ENCODE measurements around the gene C18orf54.
A peak's percentile ranks its signal among the peaks of the same experiment; 100 is the strongest.
"Not testable (repeated sequence)": the region's sequence is repeated elsewhere in the genome, so short reads cannot be mapped to it uniquely, and the experiment has no call there.

C18orf54 gene

DNA sequence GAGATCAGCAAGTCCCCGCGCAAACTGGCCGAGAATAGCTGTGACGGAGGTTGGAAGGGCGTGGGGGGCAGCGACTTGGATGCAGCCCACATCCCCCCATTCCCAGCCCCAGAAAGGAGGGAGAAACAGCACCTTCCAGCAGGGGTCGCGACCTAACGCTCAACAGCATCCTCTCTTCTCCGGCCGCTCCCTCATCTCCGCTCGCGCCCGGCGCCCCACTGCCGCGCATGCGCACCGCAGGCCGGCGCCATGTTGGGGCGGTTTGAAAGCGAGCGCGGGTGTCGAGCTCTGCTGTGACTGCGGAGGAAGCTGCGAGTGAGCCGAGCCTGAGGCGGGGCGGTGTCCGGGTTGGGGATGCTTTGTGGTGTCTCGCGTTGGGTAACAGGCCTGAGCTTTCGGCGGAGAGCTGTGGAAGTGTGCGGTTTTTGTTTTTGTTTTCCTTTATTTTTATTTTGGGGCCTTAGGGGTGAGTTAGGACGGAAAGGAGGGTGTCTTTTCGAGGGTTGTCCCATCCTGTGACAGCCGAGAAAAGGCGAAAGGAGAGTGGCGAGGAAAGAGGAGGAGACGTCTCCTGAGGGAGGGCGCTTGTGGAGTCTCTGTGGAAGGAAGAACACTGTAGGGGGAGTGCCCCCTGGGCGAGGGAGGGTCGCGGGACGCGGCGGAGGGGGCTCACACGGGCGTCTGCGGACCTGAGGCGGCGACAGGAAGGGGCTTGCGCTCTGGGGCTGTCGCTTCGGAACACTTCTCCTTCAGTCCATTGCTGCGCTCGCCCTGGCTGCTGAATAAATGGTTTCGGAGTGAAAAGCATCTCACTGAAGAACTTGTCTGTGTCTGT, at the start of gene C18orf54, which contains the start of gene STARD6:
TSS of gene C18orf54 (plus strand) at position 247 of the 835 bp plus-strand sequence. CDS start 2,667 bp downstream, outside the sequence.
TSS of gene STARD6 (minus strand) at position 199 of the 835 bp plus-strand sequence. CDS start 3,285 bp downstream, outside the sequence.
- DNase-seq = peak; percentile 88

DNA sequence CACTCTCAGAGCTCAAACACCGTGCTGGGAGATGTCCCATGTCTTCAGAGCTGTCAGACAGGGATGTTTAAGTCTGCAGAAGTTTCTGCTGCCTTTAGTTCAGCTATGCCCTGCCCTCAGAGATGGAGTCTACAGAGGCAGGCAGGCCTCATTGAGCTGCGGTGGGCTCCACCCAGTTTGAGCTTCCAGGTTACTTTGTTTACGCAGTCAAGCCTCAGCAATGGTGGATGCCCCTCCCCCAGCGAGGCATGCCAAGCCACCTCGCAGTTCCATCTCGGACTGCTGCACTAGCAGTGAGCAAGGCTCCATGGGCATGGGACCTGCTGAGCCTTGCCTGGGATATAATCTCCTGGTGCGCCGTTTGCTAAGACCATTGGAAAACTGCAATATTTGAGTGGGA, 48.1 kb upstream of the C18orf54 start:
- DNase-seq = not testable (repeated sequence)

DNA sequence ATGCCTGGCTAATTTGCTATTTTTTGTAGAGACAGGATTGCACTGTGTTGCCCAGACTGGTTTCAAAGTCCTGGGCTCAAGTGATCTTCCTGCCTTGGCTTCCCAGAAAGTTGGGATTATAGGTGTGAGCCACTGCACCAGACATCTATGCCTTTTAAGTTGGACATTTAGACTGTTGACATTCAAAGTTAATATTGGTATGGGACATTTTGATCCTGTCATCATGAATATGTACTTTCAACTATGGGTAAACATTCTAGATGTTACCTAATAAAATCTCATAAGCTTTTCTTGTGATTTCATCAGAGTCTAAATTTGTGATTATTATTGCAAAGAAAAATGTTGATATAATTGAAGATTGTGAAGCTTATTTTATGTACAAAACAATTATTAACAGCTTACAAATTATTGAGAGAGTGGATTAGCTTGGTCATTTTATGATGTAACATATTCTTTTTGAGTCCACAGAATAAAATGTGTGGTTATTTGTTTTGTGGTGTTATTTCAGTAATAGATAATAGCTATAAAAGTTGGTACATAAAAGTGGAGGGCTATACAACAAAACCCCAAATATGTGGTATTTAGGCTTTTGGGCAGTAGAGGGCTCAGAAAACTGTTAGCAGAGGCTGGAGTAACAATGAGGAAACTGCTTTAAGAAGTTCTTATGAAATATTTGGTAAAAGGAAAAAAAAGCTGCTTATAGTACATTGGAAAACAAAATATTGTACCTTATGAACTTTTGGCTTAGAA, 41.5 kb upstream of the C18orf54 start:
- no peak for DNase-seq

DNA sequence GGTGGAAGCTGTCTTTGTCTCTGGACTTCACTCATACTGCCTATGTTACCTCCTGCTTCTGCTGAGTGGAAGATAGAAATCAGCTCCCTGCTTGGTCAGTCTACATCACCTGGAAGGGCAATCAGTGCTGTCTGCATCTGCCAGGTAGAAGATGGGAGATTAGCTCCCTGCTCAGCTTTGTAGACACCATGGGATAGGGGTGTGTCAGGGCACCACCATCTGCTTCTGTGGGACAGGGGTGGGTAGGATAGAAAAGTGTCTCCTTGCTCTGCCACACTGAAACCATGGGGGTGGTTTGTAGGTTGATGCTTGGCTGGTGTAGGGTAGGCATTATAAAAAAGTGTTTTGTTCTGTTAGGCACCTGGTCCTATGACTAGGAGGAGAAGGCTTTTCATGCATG, 34.1 kb upstream of the C18orf54 start:
- no peak for DNase-seq

DNA sequence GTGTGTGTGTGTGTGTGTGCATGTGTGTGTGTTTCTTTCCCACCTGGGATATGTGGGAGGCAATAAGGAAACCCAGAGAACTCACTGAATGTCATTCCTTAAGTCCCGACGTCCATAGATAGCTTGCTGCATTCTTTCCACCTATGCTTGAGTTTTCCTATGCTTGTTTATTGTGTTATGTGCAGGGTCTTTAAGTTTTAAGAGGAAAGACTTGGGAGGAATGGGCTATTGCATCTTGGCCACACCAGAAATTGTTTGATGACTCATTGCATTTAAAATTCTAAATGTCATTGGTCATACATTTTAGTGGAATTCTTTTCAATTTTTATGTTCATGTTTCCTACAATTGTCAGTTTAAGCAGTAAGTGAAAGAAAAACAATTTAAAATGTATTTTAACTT, 33.7 kb upstream of the C18orf54 start:
- DNase-seq = no peak

DNA sequence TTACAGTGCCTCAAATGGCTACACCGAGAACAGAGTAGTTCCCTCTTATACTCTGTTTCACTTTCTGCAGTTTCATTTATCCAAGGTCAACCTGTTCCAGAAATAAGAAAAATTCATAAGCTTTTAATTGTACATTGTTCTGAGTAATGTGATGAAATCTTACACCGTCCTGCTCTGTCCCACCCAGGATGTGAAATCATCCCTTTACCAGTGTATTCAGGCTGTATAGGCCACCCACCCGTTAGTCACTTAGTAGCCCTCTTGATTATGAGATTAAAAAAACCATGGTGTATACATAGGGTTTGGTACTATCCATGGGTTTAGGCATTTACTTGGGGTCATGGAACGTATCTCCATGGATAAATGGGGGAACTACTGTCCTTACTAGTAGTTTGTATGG, 29.9 kb upstream of the C18orf54 start:
- no peak for DNase-seq

DNA sequence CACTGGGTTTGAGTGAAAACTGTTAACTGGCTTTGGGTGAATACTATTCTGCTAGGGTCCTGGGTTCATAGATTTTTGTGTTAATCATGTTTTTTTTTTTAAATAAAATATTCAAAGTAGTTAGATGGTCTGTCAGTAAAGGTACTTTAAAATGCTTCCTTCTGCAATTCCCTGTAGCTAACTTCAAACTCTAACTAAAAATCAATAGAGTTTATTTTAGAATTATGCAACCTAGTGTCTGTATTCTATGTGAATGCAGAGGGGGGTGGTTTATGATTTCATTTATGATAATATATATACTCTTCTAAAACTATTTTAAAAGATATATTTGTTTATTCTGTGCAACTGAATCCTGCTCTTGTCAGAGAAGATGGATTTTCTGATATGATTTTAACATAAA, 27.9 kb upstream of the C18orf54 start:
- no peak for DNase-seq

DNA sequence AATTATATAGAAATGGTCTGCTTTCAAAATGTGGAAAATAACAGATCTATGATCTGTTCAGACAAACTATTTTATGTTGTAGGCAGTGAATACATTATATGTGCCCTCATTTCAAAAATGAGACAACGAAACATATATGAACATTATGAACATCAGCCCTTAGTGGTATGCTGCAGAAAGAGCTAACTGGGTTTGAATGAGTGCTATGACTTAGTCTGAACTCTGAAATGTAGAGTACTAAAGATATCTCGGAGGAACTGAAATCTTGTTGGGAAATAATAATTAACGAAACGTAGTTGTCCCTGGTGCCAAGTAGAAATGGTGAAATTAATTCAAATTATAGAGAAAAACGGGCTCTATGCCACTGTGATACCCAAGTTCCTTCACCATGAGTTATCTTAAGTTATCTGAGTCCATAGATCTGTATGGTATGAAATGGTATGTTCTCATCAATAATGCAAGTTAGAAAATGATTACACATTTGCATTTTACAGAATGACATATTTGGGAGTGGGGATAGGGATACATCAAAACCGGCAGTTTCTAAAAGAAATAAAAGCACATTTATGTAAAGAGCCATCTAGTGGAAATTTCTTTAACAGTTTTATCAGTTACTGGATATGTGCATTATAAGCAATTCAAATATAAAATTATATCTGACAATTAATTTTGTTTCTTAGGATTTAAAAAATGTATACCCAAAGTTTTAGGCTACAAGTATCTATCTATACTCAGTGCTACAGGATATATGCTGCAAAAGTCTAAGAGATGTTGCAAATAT, 26.7 kb upstream of the C18orf54 start:
- DNase-seq = no peak

DNA sequence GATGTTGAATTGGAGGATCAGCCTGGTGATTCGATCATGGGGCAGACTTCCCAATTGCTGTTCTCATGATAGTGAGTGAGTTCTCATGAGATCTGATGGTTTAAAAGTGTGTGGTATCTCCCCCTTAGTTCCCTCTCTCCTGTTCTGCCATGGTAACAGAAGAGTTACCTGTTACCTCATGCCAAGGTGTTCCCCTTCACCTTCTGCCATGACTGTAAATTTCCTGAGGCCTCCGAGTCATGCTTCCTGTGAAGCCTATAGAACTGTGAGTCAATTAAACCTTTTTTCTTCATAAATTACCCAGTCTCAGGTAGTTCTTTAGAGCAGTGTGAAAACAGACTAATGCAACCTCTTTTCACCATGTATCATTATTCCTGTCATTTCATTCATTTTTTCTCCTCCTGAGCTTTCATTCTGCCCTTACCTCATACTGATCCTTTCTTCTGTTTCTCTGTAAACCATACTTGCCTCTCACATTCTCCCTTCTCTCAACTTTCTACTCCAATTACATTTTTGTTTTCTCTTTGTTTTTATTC, 22.0 kb upstream of the C18orf54 start:
- no peak for DNase-seq

DNA sequence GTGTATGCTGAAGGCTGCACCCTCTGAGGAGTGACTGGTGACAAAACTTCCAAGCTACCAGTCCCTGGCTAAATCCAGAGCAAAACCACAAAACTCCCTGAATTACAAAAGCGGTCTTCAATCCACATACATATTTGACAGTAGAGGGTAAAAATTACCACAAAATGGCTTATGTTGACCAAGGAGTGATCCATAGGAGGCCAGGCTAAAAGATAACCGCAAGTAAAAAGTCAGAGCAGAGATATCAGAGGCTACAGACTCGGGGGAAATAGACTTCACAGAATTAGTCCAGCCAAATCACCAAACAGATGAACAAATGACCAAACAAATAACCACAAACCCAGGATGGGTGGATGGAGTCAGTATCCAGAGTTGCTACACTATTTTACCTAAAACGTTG, 19.5 kb upstream of the C18orf54 start:
- DNase-seq = no peak

DNA sequence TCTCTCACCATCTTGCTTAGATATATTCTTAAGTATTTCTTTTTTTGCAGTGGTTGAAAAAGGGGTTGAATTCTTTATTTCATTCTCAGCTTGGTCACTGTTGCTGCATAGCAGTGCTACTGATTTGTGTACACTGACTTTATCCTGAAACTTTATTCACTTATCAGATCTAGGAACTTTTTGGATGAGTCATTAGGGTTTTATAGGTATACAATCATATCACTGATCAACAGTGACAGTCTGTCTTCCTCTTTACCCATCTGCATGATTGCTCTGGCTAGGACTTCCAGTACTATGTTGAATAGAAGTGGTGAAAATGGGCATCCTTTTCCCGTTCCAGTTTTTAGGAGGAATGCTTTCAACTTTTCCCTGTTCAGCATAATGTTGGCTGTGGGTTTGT, 6.5 kb upstream of the C18orf54 start:
- DNase-seq = no peak

DNA sequence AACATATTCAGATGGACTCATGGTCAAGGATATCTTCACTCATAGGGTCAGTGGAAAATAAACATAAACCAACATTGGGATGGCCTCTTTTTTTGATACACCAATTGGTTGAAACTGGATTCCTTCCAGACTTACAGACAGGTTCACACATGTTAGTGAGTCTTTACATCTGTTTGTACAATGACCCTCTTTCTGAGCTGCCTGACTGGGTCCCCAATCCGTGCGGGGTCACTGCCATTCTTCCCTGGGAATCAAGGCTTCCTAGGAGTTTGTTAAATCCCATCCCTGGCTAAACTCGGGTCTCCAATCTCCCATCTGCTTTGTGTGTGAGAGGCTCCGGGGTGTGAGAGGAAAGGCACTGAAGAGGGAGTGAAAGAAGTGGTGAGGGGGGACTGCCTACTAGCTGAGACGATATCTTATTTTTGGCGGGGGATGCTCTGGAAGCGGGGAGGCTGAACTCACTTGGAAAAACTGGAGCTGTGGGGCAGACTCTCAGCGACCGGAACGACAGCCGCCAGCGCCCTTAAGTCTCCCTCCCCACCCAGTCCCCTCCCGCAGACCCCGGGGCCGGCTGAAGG, 535 bp upstream of the C18orf54 start:
- DNase-seq = no peak

DNA sequence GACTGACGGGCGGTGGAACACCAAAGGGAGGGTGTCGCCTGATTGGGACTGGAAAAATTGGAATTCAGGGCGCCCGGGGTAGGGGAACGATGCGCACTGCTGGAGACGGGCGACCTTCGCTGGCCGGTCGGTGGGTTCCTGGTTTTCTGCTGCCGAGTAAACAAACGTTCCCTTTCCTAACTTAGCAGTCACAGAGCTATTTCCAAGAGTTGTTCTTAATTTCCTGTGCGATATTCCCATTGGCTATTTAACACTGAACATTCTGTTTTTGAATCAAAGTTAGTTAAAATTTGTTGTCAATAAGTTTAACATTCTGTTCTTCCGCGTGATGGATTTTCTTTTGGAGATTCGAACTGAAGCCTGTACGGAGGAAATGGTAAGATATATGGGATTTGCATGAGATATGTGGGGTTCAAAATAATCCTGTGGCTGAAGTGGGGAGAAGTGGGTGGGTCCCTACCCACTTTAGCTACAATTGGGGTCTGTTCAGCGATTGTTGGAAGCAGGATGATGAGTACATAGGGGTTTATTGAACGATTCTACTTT, 862 bp downstream of the C18orf54 start:
- DNase-seq = no peak

DNA sequence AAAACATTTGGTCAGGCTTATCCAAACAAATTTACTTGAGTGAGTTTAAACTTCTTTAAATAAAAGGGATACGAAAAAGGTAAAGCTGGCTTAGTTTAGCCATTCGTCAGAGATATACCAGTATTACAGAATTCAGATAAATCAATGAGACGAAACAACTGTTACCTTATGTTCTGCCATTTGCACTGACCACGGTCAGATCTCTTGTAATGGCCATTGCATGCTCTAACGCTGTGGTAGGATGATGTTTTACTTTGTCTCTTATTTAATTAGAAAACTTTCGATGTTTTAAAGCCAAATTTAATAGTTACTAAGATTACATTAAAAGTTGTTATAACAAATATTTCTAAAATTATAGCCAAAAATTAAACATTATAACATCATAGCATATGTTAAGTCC, 1.5 kb downstream of the C18orf54 start:
- DNase-seq = no peak

DNA sequence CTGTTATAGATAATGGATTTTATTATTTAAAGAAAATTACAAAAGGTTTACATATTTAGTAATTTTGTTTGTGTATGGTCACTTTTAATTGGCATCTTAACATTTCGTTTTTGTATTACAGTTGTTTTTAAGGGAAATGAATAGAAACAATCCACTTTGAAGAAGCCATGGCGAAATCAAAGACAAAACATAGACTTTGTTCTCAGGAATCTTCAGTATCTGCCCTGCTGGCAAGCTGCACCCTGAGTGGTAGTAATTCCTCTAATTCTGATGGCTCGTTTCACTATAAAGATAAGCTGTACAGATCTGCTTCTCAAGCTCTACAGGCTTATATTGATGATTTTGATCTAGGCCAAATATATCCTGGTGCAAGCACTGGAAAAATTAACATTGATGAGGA, 2.7 kb downstream of the C18orf54 start:
- DNase-seq = no peak

DNA sequence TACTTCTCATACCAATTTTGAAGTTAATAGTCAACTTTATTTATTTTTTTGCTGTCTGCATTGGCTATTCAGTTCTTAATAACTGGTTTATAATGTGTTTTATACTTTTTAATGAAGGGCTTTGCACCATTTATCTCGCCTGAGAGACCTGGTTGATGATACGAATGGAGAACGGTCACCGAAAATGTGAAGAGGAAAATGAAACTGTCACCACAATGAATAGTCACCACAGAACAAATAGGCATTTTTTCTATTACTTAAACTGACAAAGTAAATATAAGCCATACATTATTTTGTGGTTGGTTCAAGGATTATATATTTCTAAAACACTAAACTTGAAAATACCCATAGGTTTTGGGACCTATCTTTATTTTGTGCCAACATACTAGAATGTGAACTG, 20.4 kb downstream of the C18orf54 start:
- no peak for DNase-seq

DNA sequence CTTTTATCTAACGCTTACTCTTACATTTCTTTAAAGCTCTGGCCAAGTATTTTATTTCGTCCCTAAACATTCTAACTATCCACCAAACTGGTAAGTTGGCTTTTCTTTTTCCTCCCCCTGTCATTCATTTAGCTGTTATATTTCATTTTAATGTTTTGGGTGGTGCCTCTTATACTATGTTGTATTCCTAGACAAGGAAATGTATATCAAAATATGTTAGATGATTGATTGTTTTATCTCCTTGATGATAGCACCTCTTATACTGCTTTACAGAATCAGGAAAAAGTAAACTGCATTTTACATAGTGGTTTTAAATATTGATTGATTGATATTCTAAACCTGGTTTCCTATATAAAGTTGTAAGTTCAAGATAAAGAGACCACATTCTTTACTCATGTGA, 23.9 kb downstream of the C18orf54 start:
- DNase-seq = no peak

DNA sequence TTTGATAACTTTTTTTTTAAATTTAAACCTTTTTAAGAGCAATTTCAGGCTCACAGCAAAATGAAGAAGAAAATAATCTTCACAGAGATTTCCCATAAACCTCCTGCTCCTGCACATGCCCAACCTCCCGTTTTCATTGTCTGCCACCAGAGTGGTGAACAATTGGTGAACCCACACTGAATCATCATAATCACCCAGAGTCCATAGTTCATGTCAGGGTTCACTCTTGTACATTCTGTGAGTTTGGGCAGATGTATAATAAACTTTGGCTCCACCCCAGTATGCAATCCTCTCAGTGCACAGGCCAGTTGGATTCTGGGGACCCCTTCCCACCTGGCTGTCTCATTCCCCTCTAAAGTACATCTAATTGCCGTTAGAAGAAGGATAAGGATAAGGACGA, 24.4 kb downstream of the C18orf54 start:
- DNase-seq = no peak

DNA sequence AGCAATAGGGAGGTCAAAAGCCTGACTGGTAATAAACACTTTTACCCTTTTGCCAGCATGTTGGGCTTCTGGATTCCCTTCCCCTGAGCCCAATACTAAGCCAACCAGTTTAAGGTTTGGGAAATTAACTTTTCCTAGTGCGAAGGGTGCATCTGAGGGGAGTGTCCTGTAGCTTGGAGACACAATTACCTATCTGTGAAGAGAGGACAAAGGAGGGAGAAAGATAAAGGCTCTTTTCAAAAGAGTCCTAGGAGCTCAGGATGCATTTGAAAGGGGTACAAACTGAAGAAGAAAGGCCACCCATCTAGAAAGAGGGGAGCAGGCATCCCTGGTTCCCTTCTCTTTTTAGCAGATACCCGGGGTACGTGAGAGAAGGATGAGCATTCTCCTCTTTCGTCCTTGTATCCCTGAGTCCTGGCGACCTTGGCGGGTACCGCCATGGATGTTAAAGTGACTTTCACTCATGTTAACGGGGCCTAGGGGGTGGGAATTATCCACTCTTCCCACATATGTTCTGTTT, 25.1 kb downstream of the C18orf54 start:
- DNase-seq = no peak

DNA sequence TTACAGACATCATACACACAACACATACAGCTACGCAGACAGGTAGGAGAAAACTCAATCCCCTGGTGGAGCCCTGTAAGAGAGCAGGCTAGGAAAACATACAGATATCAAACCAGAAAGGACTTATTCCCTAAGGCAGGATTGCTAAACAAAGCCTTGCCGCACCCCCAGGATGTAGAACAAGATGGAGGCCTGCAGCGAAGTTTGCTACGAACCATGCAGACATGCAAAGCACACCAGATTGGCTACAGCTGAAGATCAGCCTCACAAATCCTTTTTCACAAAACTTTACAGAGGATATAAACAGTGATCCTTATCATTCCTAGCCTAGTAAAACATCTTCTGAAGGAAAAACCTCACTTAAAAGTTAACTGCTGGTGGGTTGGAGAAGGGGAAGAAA, 28.3 kb downstream of the C18orf54 start:
- no peak for DNase-seq

DNA sequence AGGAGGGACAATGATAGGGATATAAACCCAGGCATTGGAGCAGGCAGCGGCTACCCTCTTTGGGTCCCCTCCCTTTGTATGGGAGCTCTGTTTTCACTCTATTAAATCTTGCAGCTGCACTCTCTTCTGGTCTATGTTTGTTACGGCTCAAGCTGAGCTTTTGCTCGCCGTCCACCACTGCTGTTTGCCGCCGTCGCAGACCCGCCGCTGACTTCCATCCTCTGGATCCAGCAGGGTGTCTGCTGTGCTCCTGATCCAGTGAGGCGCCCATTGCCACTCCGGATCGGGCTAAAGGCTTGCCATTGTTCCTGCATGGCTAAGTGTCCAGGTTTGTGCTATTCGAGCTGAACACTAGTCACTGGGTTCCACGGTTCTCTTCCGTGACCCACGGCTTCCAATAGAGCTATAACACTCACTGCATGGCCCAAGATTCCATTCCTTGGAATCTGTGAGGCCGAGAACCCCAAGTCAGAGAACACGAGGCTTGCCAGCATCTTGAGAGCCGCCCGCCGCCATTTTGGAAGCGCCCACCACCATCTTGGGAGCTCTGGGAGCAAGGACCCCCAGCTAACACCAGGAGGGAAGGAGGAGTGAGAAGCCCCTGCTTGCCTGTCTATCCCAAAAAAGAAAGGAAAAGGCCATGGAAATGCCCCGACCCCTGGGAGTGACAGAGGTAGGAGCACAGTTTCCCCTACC, 29.2 kb downstream of the C18orf54 start:
- DNase-seq = not testable (repeated sequence)

DNA sequence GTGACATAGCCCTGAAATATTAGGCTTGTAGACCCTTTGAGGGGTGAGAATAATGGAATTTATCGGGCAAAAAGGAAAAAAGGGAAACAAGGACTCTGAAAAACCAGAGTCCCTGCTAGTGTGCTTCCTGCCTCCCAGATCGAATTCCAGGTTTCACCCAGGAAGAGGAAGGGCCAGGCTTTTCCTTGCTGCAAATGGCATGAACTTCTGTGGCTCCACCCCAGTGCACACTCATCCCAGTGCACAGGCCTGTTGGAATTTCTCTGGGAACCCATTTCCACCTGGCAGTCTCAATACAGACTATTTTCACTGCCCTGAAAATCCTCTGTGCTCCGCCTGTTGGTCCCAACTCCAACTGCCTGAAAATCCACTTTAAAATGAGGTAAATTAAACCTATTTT, 29.9 kb downstream of the C18orf54 start:
- no peak for DNase-seq

Measured in activated CD4-positive, CD25-positive, alpha-beta regulatory T cell treated with anti-CD3 and anti-CD28 coated beads, Interleukin-2, amount 50 U/mL, for 72 hours (primary cell).